Fibroblast of skin of right quadriceps (primary cell): Measurements from ENCODE around the gene GPC5.

Experiments
- DNase-seq: peaks from one replicate; pipeline ENCODE4 v3.0.0-alpha.2; 2013

The GPC5 gene

GRCh38 chr13:91598655-91599054 lies 200.2 kb downstream of the GPC5 start:
- no peak for DNase-seq

- DNase-seq: no peak
These were observed 202.9 kb downstream of the GPC5 start for GRCh38 chr13:91601273-91601672.

GRCh38 chr13:91601807-91602206 lies 203.4 kb downstream of the GPC5 start:
- no peak for DNase-seq

- peak; percentile 57 for DNase-seq
These were observed 210.9 kb downstream of the GPC5 start for GRCh38 chr13:91609353-91609752.

GRCh38 chr13:91618315-91618714 lies 219.9 kb downstream of the GPC5 start:
- DNase-seq: no peak

- DNase-seq: no peak
These were observed 222.3 kb downstream of the GPC5 start for GRCh38 chr13:91620670-91621141.

- no peak for DNase-seq
These were observed 222.7 kb downstream of the GPC5 start for GRCh38 chr13:91621161-91621560.

GRCh38 chr13:91621963-91622362 lies 223.5 kb downstream of the GPC5 start:
- no peak for DNase-seq

GRCh38 chr13:91622778-91623550 lies 224.5 kb downstream of the GPC5 start:
- DNase-seq: no peak

- no peak for DNase-seq
These were observed 229.7 kb downstream of the GPC5 start for GRCh38 chr13:91627952-91628739.

- DNase-seq: peak; percentile 19
These were observed 232.5 kb downstream of the GPC5 start for GRCh38 chr13:91630946-91631345.

GRCh38 chr13:91632086-91632485 lies 233.7 kb downstream of the GPC5 start:
- DNase-seq: peak; percentile 71

- DNase-seq: no peak
These were observed 240.9 kb downstream of the GPC5 start for GRCh38 chr13:91639330-91639729.

GRCh38 chr13:91643394-91643793 lies 245.0 kb downstream of the GPC5 start:
- no peak for DNase-seq

- DNase-seq: peak; percentile 31
These were observed 246.4 kb downstream of the GPC5 start for GRCh38 chr13:91644806-91645205.

GRCh38 chr13:91647361-91647990 lies 249.1 kb downstream of the GPC5 start:
- peak; percentile 64 for DNase-seq

GRCh38 chr13:91648012-91648411 lies 249.6 kb downstream of the GPC5 start:
- DNase-seq: no peak

GRCh38 chr13:91649456-91649855 lies 251.0 kb downstream of the GPC5 start:
- DNase-seq: no peak

- DNase-seq: peak; percentile 47
These were observed 254.2 kb downstream of the GPC5 start for GRCh38 chr13:91652404-91653301.

GRCh38 chr13:91655731-91656130 lies 257.3 kb downstream of the GPC5 start:
- no peak for DNase-seq

- DNase-seq: no peak
These were observed 258.9 kb downstream of the GPC5 start for GRCh38 chr13:91657283-91657682.

GRCh38 chr13:91659256-91660075 lies 261.0 kb downstream of the GPC5 start:
- no peak for DNase-seq
